Iris pigment epithelial cell (primary cell): Measurements from ENCODE around the gene SPECC1.
A peak's percentile ranks its signal among the peaks of the same experiment; 100 is the strongest.

ENCODE experiments used
- DNase-seq: peaks from one replicate; pipeline ENCODE4 v3.0.0-alpha.2; 2011; ENCODE audit warnings: low read depth

SPECC1 gene

GRCh38 chr17:20208717-20209116 is 199.6 kb downstream of the SPECC1 start:
- no peak for DNase-seq

DNA sequence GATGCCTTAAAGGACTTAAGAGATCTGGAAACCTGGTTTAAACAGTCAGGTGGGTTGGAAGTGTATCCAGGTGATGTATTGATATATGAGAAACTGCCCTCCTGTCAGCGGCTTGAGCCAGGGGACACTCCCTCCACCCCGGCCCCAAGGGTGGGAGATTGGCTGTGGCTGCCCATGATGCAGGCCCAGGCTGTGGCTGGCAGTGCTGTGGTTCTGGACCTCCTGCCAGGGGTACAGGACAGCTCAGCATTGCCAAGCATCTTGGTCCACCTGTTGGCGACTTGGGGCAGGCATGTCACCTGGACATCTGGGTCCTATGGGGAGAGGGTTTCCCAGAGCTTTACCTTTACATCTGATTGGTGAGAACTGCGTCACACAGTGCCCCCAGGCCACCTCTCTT is 201.0 kb downstream of the SPECC1 start:
- no peak for DNase-seq

DNA sequence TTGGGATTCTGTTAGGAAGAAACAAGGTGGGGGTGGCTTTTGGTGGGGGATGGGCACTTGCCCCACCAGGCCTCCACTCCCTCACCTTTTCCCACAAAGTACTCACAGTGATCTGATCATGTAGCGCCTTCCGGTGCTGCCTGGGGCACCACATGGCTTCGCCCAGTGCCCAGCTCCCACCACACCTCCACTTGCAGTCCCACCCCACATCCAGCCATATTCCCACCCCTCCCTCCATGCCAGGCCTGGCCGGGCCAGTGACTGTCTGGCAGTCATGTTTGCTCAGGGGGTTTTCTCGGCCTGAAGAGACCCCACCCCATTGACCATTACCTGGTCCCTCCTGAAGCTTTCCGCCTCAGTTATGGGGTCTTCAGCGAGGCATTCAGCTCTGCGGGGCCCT is 201.5 kb downstream of the SPECC1 start:
- DNase-seq: no peak

GRCh38 chr17:20211246-20211645 is 202.1 kb downstream of the SPECC1 start:
- DNase-seq: no peak

DNA sequence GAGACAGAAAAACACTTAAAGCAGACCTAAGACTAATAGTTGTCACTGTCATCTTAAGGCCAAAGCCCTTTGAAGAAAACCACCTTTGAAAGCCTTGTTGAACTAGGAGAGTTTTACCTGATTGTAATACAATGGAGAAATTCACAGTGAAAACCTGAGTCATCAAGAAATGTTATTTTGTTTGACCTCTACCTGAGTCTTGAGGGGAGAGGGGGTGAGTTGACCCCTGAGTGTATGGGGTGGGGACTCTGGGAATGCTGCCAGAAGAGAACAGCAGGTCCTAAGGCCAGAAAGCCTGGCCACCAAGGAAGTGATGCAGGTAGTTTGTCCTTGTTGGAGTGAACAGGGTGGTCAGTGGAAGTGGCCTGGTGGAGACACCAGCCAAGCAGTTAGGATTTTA is 204.3 kb downstream of the SPECC1 start:
- DNase-seq: no peak

DNA sequence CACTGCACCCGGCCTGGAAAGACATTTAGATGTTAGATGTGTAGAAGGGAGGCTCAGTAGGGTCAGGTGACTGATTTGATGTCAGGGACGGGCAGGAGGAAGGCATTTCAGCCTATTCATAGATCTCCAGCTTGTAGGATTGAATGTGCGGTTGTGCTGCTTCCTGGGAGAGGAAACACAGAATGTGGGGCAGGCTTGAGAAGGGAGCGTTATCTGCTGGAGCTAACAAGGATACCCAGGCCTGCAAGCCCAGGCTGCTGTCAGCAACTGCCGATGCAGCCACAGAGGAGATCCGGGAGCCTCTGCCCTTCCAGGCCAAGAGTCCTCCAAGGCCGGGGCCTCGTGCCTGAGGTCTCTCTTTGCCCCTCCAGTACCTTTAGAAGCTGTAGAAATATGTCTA is 205.6 kb downstream of the SPECC1 start:
- no peak for DNase-seq

- no peak for DNase-seq
These were observed 207.1 kb downstream of the SPECC1 start for GRCh38 chr17:20216154-20216815.

GRCh38 chr17:20216853-20217252 is 207.7 kb downstream of the SPECC1 start:
- no peak for DNase-seq

- DNase-seq: no peak
These were observed 208.5 kb downstream of the SPECC1 start for GRCh38 chr17:20217677-20218076.

DNA sequence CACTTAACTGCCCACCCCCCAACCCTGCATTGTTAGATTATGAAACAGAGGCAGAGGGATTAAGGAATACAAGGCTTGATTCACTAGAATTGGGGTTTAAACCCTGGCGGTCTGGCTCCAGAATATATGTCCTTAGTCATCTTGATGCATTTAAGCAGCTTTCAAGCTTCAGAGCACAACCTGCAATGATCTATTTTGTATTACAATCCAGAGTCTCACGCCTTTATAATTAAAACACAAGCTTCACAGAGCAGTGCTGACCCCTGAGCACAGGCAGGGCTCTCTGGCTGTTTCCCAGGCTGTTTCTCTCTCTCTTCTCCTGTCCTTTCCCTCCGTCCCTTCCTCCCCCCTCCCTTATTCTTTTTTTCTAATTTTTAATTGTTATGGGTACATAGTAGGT is 209.1 kb downstream of the SPECC1 start:
- DNase-seq: no peak

GRCh38 chr17:20223808-20224328 is 214.7 kb downstream of the SPECC1 start:
- no peak for DNase-seq

DNA sequence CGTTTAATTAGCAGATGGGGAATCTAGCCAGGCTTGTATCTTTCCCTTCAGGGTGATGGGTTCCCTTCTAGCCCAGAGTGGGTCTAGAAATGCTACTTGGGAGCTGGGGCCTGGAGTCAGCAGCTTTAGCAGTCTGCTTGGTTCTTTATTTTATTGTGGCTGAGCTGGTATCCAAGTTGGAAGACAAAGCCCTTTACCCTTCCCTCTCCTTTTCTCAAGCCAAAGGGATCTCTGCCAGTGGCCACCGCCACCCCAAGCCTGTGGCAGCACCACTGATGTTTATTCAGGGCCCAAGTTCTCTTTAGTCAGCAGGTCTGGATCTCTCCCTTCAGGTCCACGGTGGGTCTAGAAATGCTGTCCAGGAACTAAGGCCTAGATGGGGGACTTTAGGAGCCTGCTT is 215.2 kb downstream of the SPECC1 start:
- DNase-seq: no peak

GRCh38 chr17:20225162-20226115 is 216.3 kb downstream of the SPECC1 start:
- DNase-seq: no peak

DNA sequence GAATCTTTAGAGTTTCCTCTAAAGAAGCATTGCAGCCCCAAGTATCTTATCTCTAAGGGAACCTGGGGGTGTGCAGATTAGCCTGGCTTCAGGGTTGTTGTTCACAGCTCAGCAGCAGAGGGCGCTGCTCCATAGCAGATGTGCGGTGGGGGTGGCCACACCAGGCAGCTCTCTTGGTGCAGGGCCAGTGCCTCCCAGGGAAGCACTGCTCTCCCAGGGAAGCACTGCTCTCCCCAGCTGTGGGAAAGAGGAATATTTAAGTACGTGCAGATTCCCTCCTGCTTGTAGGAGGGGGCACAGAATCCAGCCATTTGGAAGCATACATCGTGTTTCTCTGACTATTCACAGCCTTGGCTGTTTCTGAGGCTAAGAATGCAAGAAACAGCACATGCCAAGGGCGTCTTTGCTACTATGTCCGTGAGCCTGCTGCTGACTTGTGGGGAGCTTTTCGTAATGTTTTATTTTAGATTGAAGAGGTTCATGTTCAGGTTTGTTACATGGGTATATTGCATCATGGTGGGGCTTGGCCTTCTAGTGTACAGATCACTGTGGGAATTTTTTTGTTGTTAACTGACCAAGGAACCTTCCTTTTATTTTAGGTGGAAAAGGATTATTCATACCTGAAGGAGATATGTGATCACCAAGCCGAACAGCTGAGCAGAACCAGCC is 217.8 kb downstream of the SPECC1 start:
- peak; percentile 72 for DNase-seq

- peak; percentile 26 for DNase-seq
These were observed 218.7 kb downstream of the SPECC1 start for GRCh38 chr17:20227720-20228370.

DNA sequence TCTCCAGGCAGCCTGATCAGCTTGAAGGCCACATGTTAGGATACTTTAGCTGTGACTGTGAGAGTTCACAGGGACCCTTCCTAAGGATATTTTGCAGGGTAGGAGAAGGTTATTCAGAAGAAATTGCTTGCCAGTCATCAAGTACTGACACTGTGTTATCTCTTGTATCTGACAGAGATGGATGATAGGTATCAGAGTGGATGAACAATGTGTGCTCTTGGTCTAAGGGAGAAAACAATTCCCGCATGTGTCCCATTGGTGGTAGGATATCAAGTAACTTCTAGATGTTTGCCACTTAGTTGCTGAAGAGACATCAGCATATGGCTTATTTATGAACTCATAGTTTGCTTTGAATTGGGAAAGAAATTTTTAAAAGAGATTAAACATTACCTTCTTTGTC is 219.3 kb downstream of the SPECC1 start:
- DNase-seq: no peak

- DNase-seq: no peak
These were observed 219.7 kb downstream of the SPECC1 start for GRCh38 chr17:20228860-20229259.

DNA sequence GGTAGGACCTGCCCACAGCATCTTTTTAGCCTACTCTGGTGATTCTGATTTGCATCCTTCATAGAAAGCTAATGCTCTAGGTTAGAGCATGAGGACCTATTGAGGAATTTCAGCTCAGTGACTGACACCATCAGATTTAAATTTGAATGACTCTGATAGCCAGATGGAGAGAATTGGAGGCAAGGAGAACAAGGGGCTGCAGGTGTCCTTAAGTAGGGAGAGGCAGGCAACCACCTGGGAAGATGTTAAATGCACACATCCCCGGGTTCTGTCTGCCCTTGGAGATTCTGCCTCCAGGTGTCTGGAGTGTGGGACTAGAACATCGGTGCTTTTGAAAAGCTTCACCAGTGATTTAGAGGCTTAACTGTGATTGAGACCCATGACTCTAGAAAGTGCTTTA is 221.8 kb downstream of the SPECC1 start:
- no peak for DNase-seq

DNA sequence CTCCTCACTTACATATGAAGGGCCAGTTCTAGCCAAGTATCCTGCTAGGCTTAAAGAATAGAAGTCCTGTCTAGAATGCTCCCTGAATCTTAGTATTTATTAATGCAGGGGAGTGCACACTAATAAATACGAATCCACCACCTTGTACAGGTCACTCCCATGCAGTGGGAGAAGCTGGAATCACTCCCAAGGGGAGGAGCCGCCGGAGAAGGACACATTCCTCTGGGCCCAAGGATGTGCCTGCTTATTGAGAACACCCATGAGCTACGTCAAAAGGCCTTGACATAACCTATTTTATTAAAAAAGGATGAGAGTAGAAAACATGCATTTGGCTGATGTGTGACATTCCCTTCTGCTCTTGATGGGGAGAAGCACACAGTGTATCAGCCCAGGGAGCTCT is 223.5 kb downstream of the SPECC1 start:
- no peak for DNase-seq

- no peak for DNase-seq
These were observed 225.1 kb downstream of the SPECC1 start for GRCh38 chr17:20234276-20234675.

GRCh38 chr17:20235747-20236146 is 226.6 kb downstream of the SPECC1 start:
- no peak for DNase-seq

- no peak for DNase-seq
These were observed 227.5 kb downstream of the SPECC1 start for GRCh38 chr17:20236578-20237227.
